HepG2 (cell line): Measurements from ENCODE around the gene PTEN. TPM values are rescaled to one million over a fixed set of nuclear protein-coding genes. Genes with fewer than 3 reads are reported as not detected.

Experiments used
- ARNT2 ChIP-seq: sonication (generic); formaldehyde crosslinking; IDR thresholded peaks from 2 replicates; pipeline ENCODE4 v1.8.0; 2022; ENCODE audit warnings: mild to moderate bottlenecking, low read depth, missing genetic modification reagents, moderate library complexity
- CEBPG ChIP-seq: IDR thresholded peaks from 2 replicates; pipeline ENCODE4 v1.6.1; 2016
- FOXJ3 ChIP-seq: sonication (generic); formaldehyde crosslinking; IDR thresholded peaks from 2 replicates; pipeline ENCODE4 v1.4.0; 2020; ENCODE audit warnings: missing genetic modification reagents, mild to moderate bottlenecking, borderline replicate concordance
- HDAC2 ChIP-seq: sonication (generic); formaldehyde crosslinking; IDR thresholded peaks from 2 replicates; pipeline ENCODE4 v1.4.0; 2020; ENCODE audit warnings: missing genetic modification reagents
- JDP2 ChIP-seq: sonication (generic); formaldehyde crosslinking; IDR thresholded peaks from 2 replicates; pipeline ENCODE4 v1.8.1; 2022; ENCODE audit warnings: missing genetic modification reagents, borderline replicate concordance
- KDM1A ChIP-seq: IDR thresholded peaks from 2 replicates; pipeline ENCODE4 v1.6.1; 2016; ENCODE audit warnings: missing compliant biosample characterization
- MED8 ChIP-seq: sonication (generic); formaldehyde crosslinking; IDR thresholded peaks from 2 replicates; pipeline ENCODE4 v1.8.1; 2023; ENCODE audit warnings: mild to moderate bottlenecking, missing genetic modification reagents; ENCODE audit not compliant: insufficient replicate concordance
- MEF2D ChIP-seq: sonication (generic); formaldehyde crosslinking; IDR thresholded peaks from 2 replicates; pipeline ENCODE4 v1.5.1; 2020; ENCODE audit warnings: mild to moderate bottlenecking, missing genetic modification reagents
- PCBP1 ChIP-seq: fragments of 200-400 bp; formaldehyde crosslinking; IDR thresholded peaks from 2 replicates; pipeline ENCODE4 v1.6.1; 2017; ENCODE audit warnings: mild to moderate bottlenecking, low read depth, low read length, borderline replicate concordance
- RELA ChIP-seq: sonication (generic); formaldehyde crosslinking; IDR thresholded peaks from 2 replicates; pipeline ENCODE4 v1.4.0; 2020; ENCODE audit warnings: missing genetic modification reagents
- RORA ChIP-seq: sonication (generic); formaldehyde crosslinking; IDR thresholded peaks from 2 replicates; pipeline ENCODE4 v1.5.0; 2020; ENCODE audit warnings: mild to moderate bottlenecking, missing genetic modification reagents, moderate library complexity
- SRSF4 ChIP-seq: fragments of 200-400 bp; formaldehyde crosslinking; IDR thresholded peaks from one replicate; pipeline ENCODE4 v1.6.1; 2018; ENCODE audit warnings: mild to moderate bottlenecking, low read depth, low read length, moderate library complexity; ENCODE audit not compliant: poor library complexity, severe bottlenecking
- ZBTB3 ChIP-seq: sonication (generic); formaldehyde crosslinking; IDR thresholded peaks from 2 replicates; pipeline ENCODE4 v1.4.0; 2020; ENCODE audit warnings: low read depth, mild to moderate bottlenecking, moderate library complexity, missing genetic modification reagents, borderline replicate concordance
- ZFP36 ChIP-seq: fragments of 150-350 bp; IDR thresholded peaks from 2 replicates; pipeline ENCODE4 v1.6.1; 2018; ENCODE audit warnings: borderline replicate concordance, low read length, low read depth; ENCODE audit not compliant: partially characterized antibody
- ZNF138 ChIP-seq: sonication (generic); formaldehyde crosslinking; IDR thresholded peaks from 2 replicates; pipeline ENCODE4 v1.5.0; 2020; ENCODE audit warnings: mild to moderate bottlenecking, low read depth, missing genetic modification reagents
- ZNF264 ChIP-seq: sonication (generic); formaldehyde crosslinking; IDR thresholded peaks from 2 replicates; pipeline ENCODE4 v1.4.0; 2020; ENCODE audit warnings: missing genetic modification reagents
- ZNF557 ChIP-seq: sonication (generic); formaldehyde crosslinking; IDR thresholded peaks from 2 replicates; pipeline ENCODE4 v1.4.0; 2020; ENCODE audit warnings: missing genetic modification reagents
- ZNF674 ChIP-seq: sonication (generic); formaldehyde crosslinking; IDR thresholded peaks from 2 replicates; pipeline ENCODE4 v1.5.0; 2020; ENCODE audit warnings: low read depth, mild to moderate bottlenecking, missing genetic modification reagents
- polyA plus RNA-seq, 8 experiments: library from polyadenylated mRNA; depleted of rRNA in 3 of 8; stranded (reverse) in 7 of 8; unstranded in 1 of 8; fragments of >200 nt; fragmentation: Illumina TruSeq in 4 of 8; extraction: Trizol in 4 of 8; gene quantifications; 2 replicates each; pipeline versions ENCODE4 v1.2.1 to v1.2.3, GENCODE V29; 2011 to 2016; ENCODE audit warnings: low read depth in 4 of 8, missing spikeins in 1 of 8, mixed read lengths in 1 of 8; ENCODE audit not compliant: insufficient read depth in 1 of 8
- total RNA-seq, 5 experiments: library from RNA; depleted of rRNA; stranded (reverse); fragments of >200 nt; fragmentation: Illumina TruSeq; extraction: Trizol; gene quantifications; 2 replicates each; pipeline ENCODE4 v1.2.3, GENCODE V29; 2016; ENCODE audit warnings: low read depth in 1 of 5
- TF ChIP-seq, protein P1 (sequence below): sonication (generic); formaldehyde crosslinking; IDR thresholded peaks from 2 replicates; pipeline ENCODE4 v1.4.0; 2020; ENCODE audit warnings: missing genetic modification reagents
- TF ChIP-seq, protein P2 (sequence below): sonication (generic); formaldehyde crosslinking; conservative IDR thresholded peaks from 2 replicates; pipeline ENCODE4 v1.4.0; 2020; ENCODE audit warnings: mild to moderate bottlenecking, missing genetic modification reagents, moderate library complexity
- TF ChIP-seq, protein P3 (sequence below): IDR thresholded peaks from 2 replicates; pipeline ENCODE4 v1.4.0; 2020; ENCODE audit warnings: mild to moderate bottlenecking, missing genetic modification reagents

The PTEN gene
- total and polyA plus RNA-seq, 2 of the 13 experiments (the other 11 are each of a cell fraction or from before 2014, with no cell fraction given): 30.3 to 61.3 TPM

DNA sequence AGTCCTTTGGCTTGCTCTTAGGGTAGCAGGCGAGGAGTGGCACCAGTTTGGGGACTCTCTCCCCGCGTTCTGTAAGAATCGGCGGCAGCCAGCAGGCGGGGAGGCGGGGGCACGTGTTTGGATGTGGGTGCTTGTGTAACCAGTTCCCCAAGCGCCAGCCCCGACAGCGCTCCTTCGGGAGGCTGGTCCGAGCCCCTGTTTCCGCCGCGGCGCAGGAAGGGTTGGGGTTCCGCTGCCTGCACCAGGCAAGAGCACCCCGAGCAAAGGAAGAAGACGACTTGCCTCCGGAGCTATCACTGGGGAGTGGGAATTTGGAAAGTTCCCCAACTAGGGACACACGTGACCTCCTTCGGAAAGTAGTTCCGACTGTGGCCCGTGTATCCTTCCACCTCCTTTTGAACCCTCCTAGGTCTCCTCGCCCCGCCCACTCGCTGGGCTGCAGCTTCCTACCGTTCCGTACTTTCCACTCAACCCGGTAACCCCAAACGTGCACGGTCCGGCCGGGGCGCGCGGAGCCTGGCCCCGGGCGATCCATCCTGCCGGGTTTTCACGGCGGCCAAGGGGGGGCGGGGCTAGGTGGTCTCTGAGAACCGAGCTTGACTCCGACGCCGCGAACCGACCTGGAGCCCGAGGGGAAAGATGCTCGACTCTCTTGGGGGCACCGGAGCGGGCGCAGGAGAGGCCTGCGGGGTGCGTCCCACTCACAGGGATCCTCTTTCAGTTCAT is 1.3 kb upstream of the PTEN start (continued):
- TF ChIP-seq ZBTB3 (0 out of 2 replicates have a peak, but pooled peaks have one; percentile 68), RELA (CRISPR knock-in tag) (peak; percentile 48; the same call in 1 of the 2 replicates), ZNF557 (0 out of 2 replicates have a peak, but pooled peaks have one; percentile 56), KDM1A (CRISPR knock-in tag) (no peak; the same call in 1 of the 2 replicates), JDP2 (CRISPR knock-in tag) (no peak), HDAC2 (CRISPR knock-in tag) (peak; percentile 93), ZNF674 (0 out of 2 replicates have a peak, but pooled peaks have one; percentile 44), SRSF4 (no peak), ARNT2 (peak; percentile 59), MEF2D (peak; percentile 80), RORA (CRISPR knock-in tag) (no peak), ZNF264 (CRISPR knock-in tag) (peak; percentile 22; the same call in 1 of the 2 replicates), PCBP1 (peak; percentile 85; the same call in 1 of the 2 replicates), CEBPG (CRISPR knock-in tag) (peak; percentile 16), MED8 (peak; percentile 82), FOXJ3 (CRISPR knock-in tag) (peak; percentile 85; the same call in 1 of the 2 replicates), ZNF138 (CRISPR knock-in tag) (0 out of 2 replicates have a peak, but pooled peaks have one; percentile 67), ZFP36 (no peak)
- TF ChIP-seq, protein P1, sequence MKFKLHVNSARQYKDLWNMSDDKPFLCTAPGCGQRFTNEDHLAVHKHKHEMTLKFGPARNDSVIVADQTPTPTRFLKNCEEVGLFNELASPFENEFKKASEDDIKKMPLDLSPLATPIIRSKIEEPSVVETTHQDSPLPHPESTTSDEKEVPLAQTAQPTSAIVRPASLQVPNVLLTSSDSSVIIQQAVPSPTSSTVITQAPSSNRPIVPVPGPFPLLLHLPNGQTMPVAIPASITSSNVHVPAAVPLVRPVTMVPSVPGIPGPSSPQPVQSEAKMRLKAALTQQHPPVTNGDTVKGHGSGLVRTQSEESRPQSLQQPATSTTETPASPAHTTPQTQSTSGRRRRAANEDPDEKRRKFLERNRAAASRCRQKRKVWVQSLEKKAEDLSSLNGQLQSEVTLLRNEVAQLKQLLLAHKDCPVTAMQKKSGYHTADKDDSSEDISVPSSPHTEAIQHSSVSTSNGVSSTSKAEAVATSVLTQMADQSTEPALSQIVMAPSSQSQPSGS (CRISPR knock-in tag): peak; percentile 76; the same call in 1 of the 2 replicates
- TF ChIP-seq, protein P2, sequence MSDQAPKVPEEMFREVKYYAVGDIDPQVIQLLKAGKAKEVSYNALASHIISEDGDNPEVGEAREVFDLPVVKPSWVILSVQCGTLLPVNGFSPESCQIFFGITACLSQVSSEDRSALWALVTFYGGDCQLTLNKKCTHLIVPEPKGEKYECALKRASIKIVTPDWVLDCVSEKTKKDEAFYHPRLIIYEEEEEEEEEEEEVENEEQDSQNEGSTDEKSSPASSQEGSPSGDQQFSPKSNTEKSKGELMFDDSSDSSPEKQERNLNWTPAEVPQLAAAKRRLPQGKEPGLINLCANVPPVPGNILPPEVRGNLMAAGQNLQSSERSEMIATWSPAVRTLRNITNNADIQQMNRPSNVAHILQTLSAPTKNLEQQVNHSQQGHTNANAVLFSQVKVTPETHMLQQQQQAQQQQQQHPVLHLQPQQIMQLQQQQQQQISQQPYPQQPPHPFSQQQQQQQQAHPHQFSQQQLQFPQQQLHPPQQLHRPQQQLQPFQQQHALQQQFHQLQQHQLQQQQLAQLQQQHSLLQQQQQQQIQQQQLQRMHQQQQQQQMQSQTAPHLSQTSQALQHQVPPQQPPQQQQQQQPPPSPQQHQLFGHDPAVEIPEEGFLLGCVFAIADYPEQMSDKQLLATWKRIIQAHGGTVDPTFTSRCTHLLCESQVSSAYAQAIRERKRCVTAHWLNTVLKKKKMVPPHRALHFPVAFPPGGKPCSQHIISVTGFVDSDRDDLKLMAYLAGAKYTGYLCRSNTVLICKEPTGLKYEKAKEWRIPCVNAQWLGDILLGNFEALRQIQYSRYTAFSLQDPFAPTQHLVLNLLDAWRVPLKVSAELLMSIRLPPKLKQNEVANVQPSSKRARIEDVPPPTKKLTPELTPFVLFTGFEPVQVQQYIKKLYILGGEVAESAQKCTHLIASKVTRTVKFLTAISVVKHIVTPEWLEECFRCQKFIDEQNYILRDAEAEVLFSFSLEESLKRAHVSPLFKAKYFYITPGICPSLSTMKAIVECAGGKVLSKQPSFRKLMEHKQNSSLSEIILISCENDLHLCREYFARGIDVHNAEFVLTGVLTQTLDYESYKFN (CRISPR knock-in tag): peak; percentile 60
- TF ChIP-seq, protein P3, sequence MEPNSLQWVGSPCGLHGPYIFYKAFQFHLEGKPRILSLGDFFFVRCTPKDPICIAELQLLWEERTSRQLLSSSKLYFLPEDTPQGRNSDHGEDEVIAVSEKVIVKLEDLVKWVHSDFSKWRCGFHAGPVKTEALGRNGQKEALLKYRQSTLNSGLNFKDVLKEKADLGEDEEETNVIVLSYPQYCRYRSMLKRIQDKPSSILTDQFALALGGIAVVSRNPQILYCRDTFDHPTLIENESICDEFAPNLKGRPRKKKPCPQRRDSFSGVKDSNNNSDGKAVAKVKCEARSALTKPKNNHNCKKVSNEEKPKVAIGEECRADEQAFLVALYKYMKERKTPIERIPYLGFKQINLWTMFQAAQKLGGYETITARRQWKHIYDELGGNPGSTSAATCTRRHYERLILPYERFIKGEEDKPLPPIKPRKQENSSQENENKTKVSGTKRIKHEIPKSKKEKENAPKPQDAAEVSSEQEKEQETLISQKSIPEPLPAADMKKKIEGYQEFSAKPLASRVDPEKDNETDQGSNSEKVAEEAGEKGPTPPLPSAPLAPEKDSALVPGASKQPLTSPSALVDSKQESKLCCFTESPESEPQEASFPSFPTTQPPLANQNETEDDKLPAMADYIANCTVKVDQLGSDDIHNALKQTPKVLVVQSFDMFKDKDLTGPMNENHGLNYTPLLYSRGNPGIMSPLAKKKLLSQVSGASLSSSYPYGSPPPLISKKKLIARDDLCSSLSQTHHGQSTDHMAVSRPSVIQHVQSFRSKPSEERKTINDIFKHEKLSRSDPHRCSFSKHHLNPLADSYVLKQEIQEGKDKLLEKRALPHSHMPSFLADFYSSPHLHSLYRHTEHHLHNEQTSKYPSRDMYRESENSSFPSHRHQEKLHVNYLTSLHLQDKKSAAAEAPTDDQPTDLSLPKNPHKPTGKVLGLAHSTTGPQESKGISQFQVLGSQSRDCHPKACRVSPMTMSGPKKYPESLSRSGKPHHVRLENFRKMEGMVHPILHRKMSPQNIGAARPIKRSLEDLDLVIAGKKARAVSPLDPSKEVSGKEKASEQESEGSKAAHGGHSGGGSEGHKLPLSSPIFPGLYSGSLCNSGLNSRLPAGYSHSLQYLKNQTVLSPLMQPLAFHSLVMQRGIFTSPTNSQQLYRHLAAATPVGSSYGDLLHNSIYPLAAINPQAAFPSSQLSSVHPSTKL (CRISPR knock-in tag): peak; percentile 79; the same call in 1 of the 2 replicates
